A549 (cell line): Measurements from ENCODE around the gene MYH9.
A peak's percentile ranks its signal among the peaks of the same experiment; 100 is the strongest.

ENCODE experiments used
- CEBPB ChIP-seq, 2 experiments: fragments of >200 bp in 1 of 2; sonication (Bioruptor Twin) in 1 of 2; formaldehyde crosslinking in 1 of 2; IDR thresholded peaks; 2 replicates each; pipeline ENCODE4 v1.6.1; 2012 to 2016
- CTCF ChIP-seq: fragments of >200 bp; sonication (Bioruptor Twin); formaldehyde crosslinking; IDR thresholded peaks from 3 replicates; pipeline ENCODE4 v1.5.1; 2016
- PBX3 ChIP-seq: IDR thresholded peaks from 2 replicates; pipeline ENCODE4 v1.6.1; 2012
- POLR2A ChIP-seq: IDR thresholded peaks from 2 replicates; pipeline ENCODE4 v1.6.1; 2012; ENCODE audit warnings: mild to moderate bottlenecking, low read length

GRCh38 chr22:36301384-36301828 is 86.4 kb downstream of the MYH9 start:
- TF ChIP-seq CTCF (peak; percentile 68), POLR2A (no peak), CEBPB (IDR thresholded peaks at IDR 0.05) (no peak), PBX3 (no peak)
